ENCODE measurements around the gene NKAIN2.

- TF ChIP-seq CTCF (IDR thresholded peaks at IDR 0.05; ENCODE audit: low read depth, low read length) (no peak), POLR2A (IDR thresholded peaks at IDR 0.05; ENCODE audit: extremely low read depth, insufficient read length) (no peak), MYC (IDR thresholded peaks at IDR 0.05; ENCODE audit: low read depth, low read length) (no peak), MAX (IDR thresholded peaks at IDR 0.05; ENCODE audit: low read depth, low read length) (no peak)
Observed at GRCh38 chr6:124682751-124683150, 879.1 kb downstream of the NKAIN2 start.
